Activated CD8-positive, alpha-beta memory T cell treated with anti-CD3 and anti-CD28 coated beads for 1 hour (primary cell): Measurements from ENCODE around the gene BCL11A.

Source experiments
- DNase-seq, 2 donors: peaks; one replicate each; pipeline ENCODE4 v3.0.0-alpha.2; 2020; ENCODE audit warnings: low read depth in 1 of 2; ENCODE audit errors: extremely low read depth in 1 of 2

BCL11A gene

DNA sequence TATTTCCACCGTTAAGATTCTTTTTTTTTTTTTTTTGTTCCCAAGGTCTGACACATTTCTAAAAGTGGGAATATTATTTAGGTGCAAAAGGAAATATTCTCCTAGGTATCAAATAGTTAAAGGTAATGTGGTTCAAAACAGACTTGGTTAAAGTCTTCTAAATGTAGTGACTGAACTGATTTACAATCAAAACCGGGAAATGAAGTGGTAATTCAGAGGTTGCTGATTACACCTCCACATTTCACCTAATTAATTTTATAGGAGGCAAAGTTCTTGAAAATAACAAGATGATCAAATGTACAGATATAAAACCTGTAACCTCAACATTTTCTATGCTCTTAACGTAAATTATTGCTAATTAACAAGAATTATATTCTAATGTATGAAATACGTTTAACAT, 5.1 kb downstream of the BCL11A start:
- DNase-seq: no peak

DNA sequence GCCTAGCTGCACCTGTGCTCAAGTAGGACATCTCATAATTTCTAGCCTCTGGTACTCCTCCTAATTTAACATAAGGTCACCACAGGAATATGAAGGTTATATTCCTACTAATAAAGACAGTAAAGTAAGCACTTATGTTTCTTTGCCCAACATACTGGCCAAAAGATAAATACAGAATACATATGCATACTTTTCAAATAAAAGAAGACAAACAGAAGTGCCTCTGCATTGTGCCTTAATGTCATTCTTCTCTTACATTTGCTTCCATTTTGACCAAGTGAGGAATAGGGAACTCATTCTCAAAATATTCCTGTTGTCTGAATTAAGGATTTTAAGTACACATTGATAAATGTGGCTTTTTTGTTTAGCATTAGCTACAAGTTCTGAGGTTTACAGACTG, 5.6 kb downstream of the BCL11A start:
- DNase-seq: no peak

DNA sequence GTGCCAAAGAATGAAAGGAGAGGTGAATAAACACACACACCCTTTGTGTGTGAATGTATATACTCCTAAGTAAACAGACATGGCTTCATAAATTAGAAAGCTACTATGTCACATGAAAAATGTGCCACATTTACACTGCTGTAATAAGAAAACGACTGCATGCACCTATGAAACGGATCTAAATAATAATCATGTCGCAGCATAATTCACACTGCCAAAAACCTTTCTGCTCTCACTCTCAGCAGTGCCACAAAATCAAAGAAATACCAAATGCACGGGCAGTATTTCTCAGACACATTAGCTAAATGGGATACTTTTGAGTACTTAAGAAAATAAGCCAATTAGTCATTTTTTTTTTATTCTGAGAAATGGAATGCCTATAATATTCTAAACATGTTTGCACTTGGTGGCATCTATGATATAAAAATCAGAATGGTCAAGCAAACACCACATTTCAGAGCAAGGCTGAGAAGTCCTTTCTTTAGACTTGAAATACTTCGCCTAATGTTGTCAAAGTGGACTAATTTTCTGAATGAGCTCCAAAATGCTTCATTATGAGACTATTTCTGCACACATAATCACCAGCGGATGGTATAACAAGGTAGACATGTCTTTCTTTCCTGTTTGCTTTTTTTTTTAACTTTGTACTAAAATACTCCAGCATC, 6.6 kb downstream of the BCL11A start:
- DNase-seq: no peak

DNA sequence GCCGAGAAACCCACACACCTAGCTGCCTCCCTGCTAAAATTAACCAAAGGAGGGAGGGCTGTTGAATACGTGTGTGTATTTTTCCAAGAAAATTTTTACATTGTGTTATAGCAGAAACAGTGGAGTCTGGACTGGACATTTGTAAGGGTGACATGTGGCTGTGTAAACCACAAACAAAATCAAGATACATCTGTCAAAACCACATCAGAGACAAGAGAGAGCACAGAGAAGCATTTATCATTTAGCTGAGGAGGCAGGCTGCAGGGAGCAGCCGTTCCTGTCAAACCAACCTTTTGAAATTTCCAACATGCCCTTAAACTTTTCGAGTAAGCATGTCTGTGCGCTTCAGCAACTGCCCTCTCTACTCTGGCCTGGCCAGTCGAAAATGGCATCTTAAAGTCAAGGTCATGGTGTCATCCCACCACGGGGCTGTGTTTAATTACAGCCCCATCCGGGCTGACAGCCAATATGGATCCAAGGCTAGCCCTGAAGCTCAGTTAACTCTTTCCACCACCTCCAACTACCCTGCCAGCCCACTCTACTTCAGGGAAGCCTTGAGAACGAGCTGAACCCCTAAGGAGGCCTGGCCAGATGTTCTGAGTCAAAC, 8.4 kb downstream of the BCL11A start:
- no peak for DNase-seq

DNA sequence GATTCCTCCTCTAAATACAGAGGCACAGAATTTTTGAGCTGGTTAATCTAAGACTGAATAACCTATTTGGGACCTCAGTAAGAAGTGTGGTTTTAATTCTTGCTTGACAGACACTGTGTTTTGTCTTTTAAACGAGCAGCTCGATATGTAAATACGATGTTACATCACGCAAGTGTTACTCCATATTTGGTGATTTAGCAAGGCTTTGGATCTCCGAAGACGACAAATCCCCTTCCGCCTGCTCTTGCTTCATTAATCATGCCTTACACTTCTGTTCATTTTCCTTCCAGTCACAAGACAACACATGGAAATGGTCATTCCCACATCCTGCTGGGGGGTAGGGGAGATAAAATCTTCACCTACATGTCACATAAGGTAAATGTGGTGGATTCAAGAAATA, 9.4 kb downstream of the BCL11A start:
- no peak for DNase-seq

DNA sequence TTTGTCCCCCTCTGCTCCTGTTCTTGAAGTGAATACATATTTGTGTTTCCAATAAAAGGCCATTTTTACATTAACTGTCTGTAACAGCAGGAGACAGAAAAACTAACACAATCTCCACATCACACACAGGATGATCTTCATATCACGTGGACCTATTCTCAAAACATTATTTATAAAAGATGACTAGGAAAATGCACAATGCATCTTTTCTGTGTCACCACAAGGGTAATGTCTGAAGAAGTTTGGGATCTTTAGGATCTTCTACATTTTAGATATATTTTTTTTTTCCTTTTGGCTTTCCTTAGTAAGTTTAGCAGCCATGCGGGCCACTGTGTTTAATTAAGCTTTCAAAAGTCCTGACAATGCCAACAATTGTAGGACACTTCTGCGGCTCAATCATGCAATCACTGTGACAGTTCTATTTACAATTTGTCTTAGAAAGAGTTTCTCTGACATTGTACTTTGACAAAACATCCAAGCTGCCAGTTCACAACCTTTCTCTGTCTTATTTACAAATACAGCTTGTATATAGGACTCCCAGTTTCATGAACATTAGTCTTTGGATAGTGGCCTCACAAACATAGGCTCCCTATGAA, 12.3 kb downstream of the BCL11A start:
- no peak for DNase-seq

DNA sequence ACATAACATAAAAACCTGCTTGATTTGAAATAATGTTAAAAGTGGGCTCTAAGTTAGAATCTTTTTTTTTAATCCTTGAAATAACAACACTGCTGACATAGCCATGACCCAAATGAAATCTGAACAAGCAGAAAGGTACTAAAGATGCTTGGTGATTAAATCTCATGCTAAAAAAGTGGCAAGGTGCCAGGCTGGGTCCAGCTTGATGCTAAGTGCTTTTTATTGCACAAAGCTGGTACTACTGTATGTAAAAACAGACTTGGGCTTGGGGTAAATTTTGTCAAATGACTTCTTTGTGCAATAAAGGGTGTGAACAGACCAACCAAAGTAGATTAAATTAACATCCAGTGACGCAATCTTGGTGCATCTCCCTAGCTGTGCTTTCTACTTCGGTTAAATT, 13.4 kb downstream of the BCL11A start:
- DNase-seq: no peak

DNA sequence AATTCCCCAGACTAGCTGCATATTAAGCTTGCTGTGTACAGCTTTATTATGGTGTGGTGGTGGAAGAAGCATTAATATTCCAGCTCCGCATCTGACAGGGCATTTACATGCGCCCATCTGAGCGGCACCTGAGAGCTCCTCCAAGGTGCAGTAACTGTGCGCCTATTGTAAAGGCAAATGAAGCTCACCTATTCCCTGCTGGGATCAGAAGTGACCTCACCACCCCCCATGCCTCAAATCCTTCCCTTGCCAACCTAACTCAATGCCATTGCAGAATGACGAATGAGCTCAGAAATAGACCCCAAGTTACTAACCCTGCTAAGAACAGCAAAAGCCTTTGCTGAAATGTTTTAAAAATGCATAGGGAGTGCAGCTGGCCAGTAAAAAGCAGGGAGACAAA, 14.3 kb downstream of the BCL11A start:
- DNase-seq: no peak

DNA sequence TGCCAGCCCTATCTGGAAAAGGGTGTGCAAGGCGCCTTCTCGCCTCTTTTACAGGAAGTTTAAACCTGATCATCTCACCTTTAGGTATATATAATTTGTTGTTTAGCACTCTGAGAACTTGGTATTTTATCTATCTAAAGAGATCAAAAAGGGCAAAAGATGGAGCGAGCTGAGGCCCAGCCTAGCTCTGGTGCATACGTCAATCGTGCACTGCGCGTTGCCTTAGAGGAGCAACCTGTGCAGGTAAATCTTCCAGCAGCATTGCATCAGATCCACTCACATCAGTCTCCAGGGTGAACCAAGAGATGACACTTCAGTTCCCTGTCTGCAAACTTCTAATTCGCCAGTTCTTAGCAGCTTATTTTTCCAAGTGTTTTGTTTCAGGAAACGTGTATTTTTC, 15.4 kb downstream of the BCL11A start:
- DNase-seq: no peak

DNA sequence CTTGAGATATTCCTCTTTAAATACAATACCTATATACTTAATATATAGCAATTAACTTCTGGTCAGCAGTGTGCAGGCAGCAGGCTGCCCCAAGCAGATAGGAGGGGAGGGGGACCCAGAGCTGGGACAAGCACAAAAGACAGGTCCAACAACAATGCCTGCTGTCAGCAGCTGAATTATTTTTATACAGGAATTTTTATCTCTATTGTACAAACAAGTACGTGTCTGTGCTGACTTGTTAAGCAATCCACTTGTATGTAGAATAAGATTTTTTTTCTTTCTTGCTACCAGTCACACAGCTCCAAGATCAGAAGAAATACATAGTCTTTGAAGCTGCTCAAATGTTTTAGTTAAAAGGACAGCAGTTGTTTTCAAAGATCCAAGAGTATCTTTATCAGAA, 16.7 kb downstream of the BCL11A start:
- no peak for DNase-seq

DNA sequence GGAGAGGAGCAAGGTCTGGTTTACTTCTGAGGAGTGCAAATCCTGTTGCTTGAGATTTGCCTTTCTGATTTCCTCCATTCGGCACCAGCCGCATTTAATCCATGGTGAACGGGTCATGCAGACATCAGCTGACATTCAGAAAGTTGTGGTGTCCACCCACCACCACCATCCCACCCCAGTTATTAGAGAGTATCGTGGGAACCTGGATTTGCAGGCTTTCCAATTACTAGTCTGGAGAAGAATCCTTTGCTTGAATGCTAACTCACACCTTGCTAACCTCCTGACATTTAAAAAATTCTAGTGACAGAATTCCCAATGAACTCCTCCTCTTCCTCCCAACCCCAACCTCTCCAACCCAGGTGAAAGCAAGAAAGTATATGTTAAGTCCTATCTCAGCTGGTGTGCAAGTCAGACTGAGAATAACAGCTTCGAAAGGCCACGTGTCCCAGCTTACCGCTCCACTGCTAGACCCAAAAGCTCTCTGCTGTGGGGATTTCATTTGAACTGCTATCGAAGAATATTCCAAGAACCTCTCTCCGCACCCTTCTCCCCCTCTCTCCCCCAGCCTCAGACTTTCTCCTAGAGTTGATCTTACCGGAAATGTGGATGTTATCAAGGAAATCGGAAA, 17.7 kb downstream of the BCL11A start:
- DNase-seq: no peak

DNA sequence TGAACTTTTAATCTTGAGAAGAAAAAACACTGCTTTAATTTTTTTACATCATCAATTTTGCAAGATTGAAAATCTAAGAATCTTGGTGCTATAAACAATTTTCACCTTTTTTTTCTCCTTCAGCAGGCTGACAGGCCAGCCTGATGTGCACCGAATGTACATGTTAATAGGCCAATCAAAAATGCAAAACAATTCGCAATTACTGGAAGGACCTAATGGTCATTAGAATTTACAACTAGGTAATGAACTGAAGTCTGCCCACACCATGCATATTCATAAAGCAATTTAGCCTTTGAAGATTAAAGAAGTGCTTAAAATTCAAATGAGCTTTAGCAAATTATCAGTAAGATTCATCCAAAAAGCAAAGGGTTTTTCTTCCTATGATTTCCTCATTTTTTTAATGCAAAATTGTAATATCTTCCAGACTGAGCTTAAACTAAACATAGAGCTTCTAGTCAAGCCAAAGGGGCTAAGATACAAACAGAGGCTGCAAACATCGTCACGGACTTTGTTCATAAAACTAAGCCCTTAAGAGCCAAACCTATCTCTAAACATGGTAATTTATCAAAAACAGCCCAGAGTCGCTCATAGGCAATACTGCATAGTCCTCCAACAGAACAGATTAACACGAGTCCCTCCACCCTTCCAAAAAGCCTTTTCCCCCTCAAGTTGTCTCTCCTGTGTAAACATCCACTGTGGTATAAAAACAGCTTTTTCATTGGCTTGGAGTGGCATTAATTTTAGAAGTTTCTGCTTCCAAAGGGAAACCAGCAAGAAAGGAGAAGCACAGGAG, 18.4 kb downstream of the BCL11A start:
- no peak for DNase-seq

DNA sequence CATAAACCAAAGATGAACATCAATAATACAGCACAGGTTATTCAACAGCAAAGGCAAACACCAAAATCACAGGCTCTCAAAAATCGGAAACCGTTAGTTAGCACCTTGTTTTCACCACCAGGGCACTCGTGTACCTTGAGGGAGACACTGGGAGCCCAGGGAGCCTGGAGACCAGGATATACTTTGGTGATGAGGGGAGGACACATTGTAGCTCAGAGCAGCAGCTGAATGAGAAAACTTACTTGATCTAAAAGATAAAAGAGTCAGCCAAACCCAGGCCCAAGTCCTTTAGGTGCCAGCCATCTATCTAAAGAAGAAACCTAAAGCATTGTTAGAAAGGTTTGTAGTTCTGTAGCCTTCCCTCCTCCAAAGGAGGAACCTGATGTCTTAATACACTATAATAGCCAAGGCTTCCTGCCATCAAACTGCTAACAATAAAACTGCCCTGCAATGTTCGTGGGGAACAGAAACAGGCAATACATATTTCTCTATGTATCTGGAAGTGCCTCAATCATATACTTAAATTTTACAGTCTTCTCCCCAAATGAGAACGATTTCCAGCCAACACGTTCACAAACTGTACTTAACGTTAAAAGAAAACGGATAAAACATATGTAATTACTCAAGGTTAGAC, 19.3 kb downstream of the BCL11A start:
- DNase-seq: no peak

DNA sequence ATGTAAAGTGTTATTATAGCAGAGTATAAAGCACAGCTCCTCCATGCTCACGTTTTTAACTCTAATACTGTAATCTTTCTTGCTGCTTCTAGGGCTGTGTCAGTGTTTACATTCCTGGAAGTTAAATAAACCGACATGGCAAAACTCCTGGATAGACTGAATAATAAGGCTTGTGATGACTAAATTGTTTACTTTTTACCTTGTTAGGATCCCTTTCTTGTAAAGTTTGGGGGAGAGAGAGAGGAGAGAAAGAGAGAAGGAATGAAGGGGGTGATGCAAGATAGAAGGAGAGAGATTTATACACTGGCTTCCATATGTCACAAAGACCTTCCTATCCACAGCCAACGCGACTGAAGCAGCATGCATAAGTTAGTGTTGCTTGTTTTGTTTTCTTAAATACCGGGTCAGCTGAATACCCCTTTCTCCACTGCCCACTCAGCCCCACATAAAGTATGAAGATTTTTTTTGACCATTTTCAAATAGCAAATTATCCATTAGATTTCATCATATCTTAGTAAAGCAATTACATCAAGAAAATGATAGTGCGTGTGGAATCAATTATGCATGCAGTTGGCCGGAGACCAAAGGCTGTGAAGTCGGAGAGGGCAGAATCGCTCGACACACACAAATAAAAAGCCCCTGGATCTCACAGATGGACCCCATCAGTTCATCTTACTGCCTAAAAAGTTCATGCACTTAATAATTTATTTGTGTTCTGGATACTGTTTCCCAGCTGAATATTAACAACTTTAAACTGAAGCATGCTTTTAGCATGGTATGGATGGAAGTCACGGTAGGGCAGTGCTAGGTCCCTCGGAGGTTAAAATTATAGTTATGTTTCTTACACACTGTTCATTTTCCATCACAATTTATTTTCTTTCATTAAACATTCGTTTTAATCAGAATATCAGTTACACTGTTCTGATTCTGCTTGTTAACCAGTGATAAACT, 20.1 kb downstream of the BCL11A start:
- DNase-seq: no peak

DNA sequence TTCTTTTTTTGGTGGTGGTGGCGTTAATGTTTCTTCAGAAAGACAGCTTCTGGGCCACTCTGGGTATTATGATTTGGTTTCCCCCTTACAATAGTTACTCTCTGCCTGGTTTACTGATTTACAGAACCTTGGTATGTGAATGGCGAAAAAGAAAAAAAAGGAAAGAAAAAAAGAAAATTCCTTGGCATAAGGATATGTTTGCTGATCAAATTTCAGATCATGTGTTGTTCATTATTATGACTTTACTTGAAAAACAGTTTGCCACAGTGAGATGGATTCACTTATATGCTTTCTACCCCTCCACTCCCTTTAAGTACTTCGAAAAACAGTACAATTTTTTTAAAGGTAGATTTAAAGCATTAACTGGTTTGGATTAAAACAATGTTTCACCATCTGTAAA, 21.0 kb downstream of the BCL11A start:
- no peak for DNase-seq

DNA sequence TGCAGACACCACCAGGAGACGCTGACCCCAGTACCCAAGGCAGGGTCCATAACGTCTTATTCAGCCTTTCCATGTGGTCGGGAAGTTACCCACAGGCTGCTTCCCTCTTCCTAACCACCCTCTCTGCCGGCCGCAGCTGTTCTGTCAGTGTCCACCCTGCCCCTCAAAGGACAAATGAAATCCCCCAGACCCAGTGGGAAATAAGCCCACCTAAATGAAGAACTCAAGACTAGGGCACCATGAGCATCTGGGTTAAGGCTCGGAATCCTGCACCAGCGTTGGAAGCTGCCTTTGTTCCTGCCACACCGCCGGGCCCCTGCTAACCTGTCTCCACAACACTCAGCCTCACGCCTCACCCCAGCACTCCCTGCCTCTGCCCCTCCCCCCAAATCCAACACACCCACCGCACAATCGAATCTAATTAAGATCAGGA, 21.7 kb downstream of the BCL11A start:
- no peak for DNase-seq

DNA sequence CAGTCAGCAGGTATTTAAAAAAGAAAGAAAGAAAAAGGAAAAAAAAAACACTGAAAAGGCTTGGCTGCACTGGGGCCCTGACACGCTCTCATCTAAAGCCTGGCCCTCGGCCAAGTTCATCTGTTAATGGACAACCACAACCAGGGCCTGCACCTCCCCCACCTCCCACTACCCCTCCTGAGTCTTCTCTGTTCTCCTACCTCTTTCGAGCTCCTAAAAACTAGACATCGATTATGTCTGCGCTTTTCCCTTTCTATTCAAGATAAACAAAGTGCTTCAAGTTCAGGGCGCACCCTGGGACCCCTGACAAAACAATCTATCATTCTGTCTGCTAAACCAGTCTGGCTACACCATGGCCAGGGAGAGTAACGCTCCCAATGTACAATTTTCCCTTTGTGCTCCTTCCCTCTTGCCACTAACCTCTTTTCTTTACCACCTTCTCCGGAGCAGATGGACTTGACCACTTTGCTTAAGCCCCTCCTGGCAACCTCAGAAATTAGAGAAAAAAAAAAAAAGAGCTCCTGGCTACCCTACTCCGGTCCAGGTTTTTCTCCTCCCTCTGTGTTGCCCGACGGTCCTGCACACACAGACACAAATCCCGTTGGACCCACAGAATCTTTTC, 22.7 kb downstream of the BCL11A start:
- no peak for DNase-seq

DNA sequence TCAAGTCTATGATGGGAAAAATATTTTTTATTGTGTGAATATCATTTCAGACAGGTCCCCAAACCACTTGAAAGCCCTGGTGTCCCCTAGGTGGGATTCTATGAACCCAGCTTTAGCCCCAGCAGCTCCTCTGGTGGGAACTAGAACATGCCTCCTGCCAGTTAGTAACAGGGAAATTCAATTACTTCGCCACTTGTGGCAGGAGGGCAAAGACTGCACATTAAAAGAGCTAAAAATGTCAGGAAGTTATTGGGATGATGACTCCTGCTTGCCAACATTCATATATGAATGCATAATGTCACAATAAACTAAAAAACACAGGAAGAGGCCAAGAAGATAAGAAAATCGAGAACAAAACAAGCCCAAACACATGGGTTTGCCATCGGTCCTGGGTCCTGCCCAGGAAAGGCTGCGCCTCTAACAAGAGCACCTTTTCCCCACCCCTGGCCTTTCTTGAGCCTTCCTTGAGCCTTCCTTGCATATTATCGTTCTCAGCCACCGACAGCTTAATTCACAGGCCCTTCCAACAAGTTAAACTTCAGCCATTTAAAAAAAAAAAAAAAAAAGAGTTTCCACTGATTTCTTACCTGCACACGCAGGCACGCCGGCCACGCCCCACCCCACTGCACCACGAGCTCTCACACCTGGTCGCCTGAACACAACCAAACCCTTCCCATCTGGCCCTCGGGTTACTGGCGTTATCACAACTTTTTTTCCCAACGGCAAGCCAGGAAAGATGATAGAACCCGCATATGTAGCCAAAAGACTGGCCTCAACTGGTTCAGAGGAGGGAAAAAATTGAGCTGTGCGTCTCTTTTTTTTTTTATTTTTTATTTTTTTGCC, 23.4 kb downstream of the BCL11A start:
- no peak for DNase-seq
